Stimulated activated CD4-positive, alpha-beta T cell treated with anti-CD3 and anti-CD28 coated beads, Interleukin-1b, Interleukin-23, amount 100 ng/mL, for 48 hours (primary cell): ENCODE measurements around the gene AZIN2.
"Not testable (repeated sequence)": the region's sequence is repeated elsewhere in the genome, so short reads cannot be mapped to it uniquely, and the experiment has no call there.

Experiments
- DNase-seq: peaks from one replicate; pipeline ENCODE4 v3.0.0-alpha.2; 2020

Gene AZIN2

GRCh38 chr1:33080885-33081553 is at the start of gene AZIN2:
Gene AZIN2, plus strand, starts transcription at chr1:33081153. Its CDS starts 1,097 bp downstream, at chr1:33082250.
- DNase-seq = peak; percentile 97

GRCh38 chr1:33031506-33031905 is 49.4 kb upstream of the AZIN2 start:
- DNase-seq = no peak

- DNase-seq = no peak
Observed at GRCh38 chr1:33032126-33032869, 48.7 kb upstream of the AZIN2 start.

- peak; percentile 12 for DNase-seq
Observed at GRCh38 chr1:33036051-33036525, 44.9 kb upstream of the AZIN2 start.

GRCh38 chr1:33036526-33037503 is 44.1 kb upstream of the AZIN2 start, which contains the start of gene AK2:
Gene AK2, minus strand, starts transcription at chr1:33036883. Its CDS starts 55 bp downstream, at chr1:33036828.
- peak; percentile 95 for DNase-seq

- DNase-seq = no peak
Observed at GRCh38 chr1:33039840-33040239, 41.1 kb upstream of the AZIN2 start.

GRCh38 chr1:33041026-33041425 is 39.9 kb upstream of the AZIN2 start:
- no peak for DNase-seq

- no peak for DNase-seq
Observed at GRCh38 chr1:33042831-33043230, 38.1 kb upstream of the AZIN2 start.

- no peak for DNase-seq
Observed at GRCh38 chr1:33043267-33044092, 37.5 kb upstream of the AZIN2 start.

GRCh38 chr1:33045246-33045645 is 35.7 kb upstream of the AZIN2 start:
- no peak for DNase-seq

GRCh38 chr1:33045814-33046213 is 35.1 kb upstream of the AZIN2 start:
- no peak for DNase-seq

- DNase-seq = not testable (repeated sequence)
Observed at GRCh38 chr1:33046234-33046633, 34.7 kb upstream of the AZIN2 start.

- no peak for DNase-seq
Observed at GRCh38 chr1:33047290-33047689, 33.7 kb upstream of the AZIN2 start.

GRCh38 chr1:33047839-33048305 is 33.1 kb upstream of the AZIN2 start:
- DNase-seq = no peak

GRCh38 chr1:33048426-33048825 is 32.5 kb upstream of the AZIN2 start:
- no peak for DNase-seq

- DNase-seq = no peak
Observed at GRCh38 chr1:33049371-33049770, 31.6 kb upstream of the AZIN2 start.

GRCh38 chr1:33050221-33051076 is 30.5 kb upstream of the AZIN2 start:
- no peak for DNase-seq

GRCh38 chr1:33055210-33056008 is 25.5 kb upstream of the AZIN2 start:
- no peak for DNase-seq

GRCh38 chr1:33056426-33056825 is 24.5 kb upstream of the AZIN2 start:
- no peak for DNase-seq

GRCh38 chr1:33057095-33057494 is 23.9 kb upstream of the AZIN2 start:
- DNase-seq = no peak
